ENCODE data around the gene NMUR1.
"Not testable (repeated sequence)": the region's sequence is repeated elsewhere in the genome, so short reads cannot be mapped to it uniquely, and the experiment has no call there.

NMUR1 gene

GRCh38 chr2:231573096-231573495 lies 42.9 kb upstream of the NMUR1 start:
- no peaks in the 10 kb centered on the region for H3K9me2 ChIP-seq (ENCODE audit: low read depth, low read length)
- no peaks in the 10 kb centered on the region for H3K79me2 ChIP-seq (ENCODE audit: insufficient read depth, low read length)
- no peaks in the 10 kb centered on the region for H3K27me3 ChIP-seq (ENCODE audit: insufficient read depth, low read length)
- no peaks in the 10 kb centered on the region for H3K4me1 ChIP-seq (ENCODE audit: insufficient read depth, low read length, severe bottlenecking)
- no peak overlapping the region for H3K27ac ChIP-seq (ENCODE audit: low read depth, low read length, poor library complexity, severe bottlenecking)
- H4K20me1 ChIP-seq (ENCODE audit: insufficient read depth, low read length): no peaks in the 10 kb centered on the region
- no peak overlapping the region for H2AFZ ChIP-seq (ENCODE audit: low read length)
- no peaks in the 10 kb centered on the region for H3K36me3 ChIP-seq (ENCODE audit: insufficient read depth, low read length)
- H3K9ac ChIP-seq (ENCODE audit: low read length): no peak overlapping the region
- H3F3A ChIP-seq (ENCODE audit: insufficient read depth, low read length): no peaks in the 10 kb centered on the region
- H3K4me2 ChIP-seq (ENCODE audit: low read length): no peak overlapping the region
- no peak overlapping the region for H3K4me3 ChIP-seq (ENCODE audit: low read depth, low read length, poor library complexity, severe bottlenecking)
- TF ChIP-seq EZH2 (IDR thresholded peaks at IDR 0.05; ENCODE audit: borderline replicate concordance, low read length) (no peak), CTCF (IDR thresholded peaks at IDR 0.05; ENCODE audit: low read length) (no peak)
- no peaks in the 10 kb centered on the region for H3K9me3 ChIP-seq (ENCODE audit: low read length)

GRCh38 chr2:231571661-231572191 lies 41.5 kb upstream of the NMUR1 start:
- Histone ChIP-seq H3F3A (ENCODE audit: insufficient read depth, low read length) (no peaks in the 10 kb centered on the region), H3K4me1 (ENCODE audit: insufficient read depth, low read length, severe bottlenecking) (no peaks in the 10 kb centered on the region), H3K27me3 (ENCODE audit: insufficient read depth, low read length) (no peaks in the 10 kb centered on the region; the same call in 1 of the 2 replicates), H3K27ac (ENCODE audit: low read depth, low read length, poor library complexity, severe bottlenecking) (no peak overlapping the region), H4K20me1 (ENCODE audit: insufficient read depth, low read length) (no peaks in the 10 kb centered on the region), H3K79me2 (ENCODE audit: insufficient read depth, low read length) (no peaks in the 10 kb centered on the region), H3K4me2 (ENCODE audit: low read length) (no peak overlapping the region), H3K4me3 (ENCODE audit: low read depth, low read length, poor library complexity, severe bottlenecking) (no peak overlapping the region), H3K9ac (ENCODE audit: low read length) (no peak overlapping the region), H3K36me3 (ENCODE audit: insufficient read depth, low read length) (no peaks in the 10 kb centered on the region), H2AFZ (ENCODE audit: low read length) (no peak overlapping the region), H3K9me2 (ENCODE audit: low read depth, low read length) (no peaks in the 10 kb centered on the region), H3K9me3 (ENCODE audit: low read length) (no peaks in the 10 kb centered on the region)
- no peak for TF ChIP-seq EZH2 (IDR thresholded peaks at IDR 0.05; ENCODE audit: borderline replicate concordance, low read length)
- TF ChIP-seq CTCF (IDR thresholded peaks at IDR 0.05; ENCODE audit: low read length): no peak

GRCh38 chr2:231570915-231571314 lies 40.7 kb upstream of the NMUR1 start:
- not testable (repeated sequence) for H3K27me3 ChIP-seq (ENCODE audit: insufficient read depth, low read length); H3K36me3 ChIP-seq (ENCODE audit: insufficient read depth, low read length); H4K20me1 ChIP-seq (ENCODE audit: insufficient read depth, low read length); H3K4me3 ChIP-seq (ENCODE audit: low read depth, low read length, poor library complexity, severe bottlenecking); H2AFZ ChIP-seq (ENCODE audit: low read length); H3K4me1 ChIP-seq (ENCODE audit: insufficient read depth, low read length, severe bottlenecking); H3K9ac ChIP-seq (ENCODE audit: low read length); H3K27ac ChIP-seq (ENCODE audit: low read depth, low read length, poor library complexity, severe bottlenecking); H3K9me3 ChIP-seq (ENCODE audit: low read length); H3K4me2 ChIP-seq (ENCODE audit: low read length); H3F3A ChIP-seq (ENCODE audit: insufficient read depth, low read length); H3K9me2 ChIP-seq (ENCODE audit: low read depth, low read length); H3K79me2 ChIP-seq (ENCODE audit: insufficient read depth, low read length)

- H3K4me2 ChIP-seq (ENCODE audit: low read length): no peak overlapping the region
- no peaks in the 10 kb centered on the region; the same call in 1 of the 2 replicates for H3K27me3 ChIP-seq (ENCODE audit: insufficient read depth, low read length)
- no peaks in the 10 kb centered on the region for H3K4me1 ChIP-seq (ENCODE audit: insufficient read depth, low read length, severe bottlenecking)
- H3K36me3 ChIP-seq (ENCODE audit: insufficient read depth, low read length): no peaks in the 10 kb centered on the region
- H4K20me1 ChIP-seq (ENCODE audit: insufficient read depth, low read length): no peaks in the 10 kb centered on the region
- no peak overlapping the region for H3K9ac ChIP-seq (ENCODE audit: low read length)
- no peaks in the 10 kb centered on the region for H3F3A ChIP-seq (ENCODE audit: insufficient read depth, low read length)
- H3K79me2 ChIP-seq (ENCODE audit: insufficient read depth, low read length): no peaks in the 10 kb centered on the region
- H3K9me3 ChIP-seq (ENCODE audit: low read length): no peaks in the 10 kb centered on the region
- no peak overlapping the region for H3K27ac ChIP-seq (ENCODE audit: low read depth, low read length, poor library complexity, severe bottlenecking)
- no peak for TF ChIP-seq CTCF (IDR thresholded peaks at IDR 0.05; ENCODE audit: low read length)
- TF ChIP-seq EZH2 (IDR thresholded peaks at IDR 0.05; ENCODE audit: borderline replicate concordance, low read length): no peak
- no peak overlapping the region for H3K4me3 ChIP-seq (ENCODE audit: low read depth, low read length, poor library complexity, severe bottlenecking)
- no peak overlapping the region for H2AFZ ChIP-seq (ENCODE audit: low read length)
- no peaks in the 10 kb centered on the region for H3K9me2 ChIP-seq (ENCODE audit: low read depth, low read length)
Measured at GRCh38 chr2:231568785-231569435, 38.7 kb upstream of the NMUR1 start.

Measured in OCI-LY1 (cell line).